ENCODE results near the gene CCDC88A. TPM values are rescaled to one million over a fixed set of nuclear protein-coding genes. Genes with fewer than 3 reads are reported as not detected.

CCDC88A gene
- total RNA-seq, 1 experiment from 2014 or later: 60.8 TPM

DNA sequence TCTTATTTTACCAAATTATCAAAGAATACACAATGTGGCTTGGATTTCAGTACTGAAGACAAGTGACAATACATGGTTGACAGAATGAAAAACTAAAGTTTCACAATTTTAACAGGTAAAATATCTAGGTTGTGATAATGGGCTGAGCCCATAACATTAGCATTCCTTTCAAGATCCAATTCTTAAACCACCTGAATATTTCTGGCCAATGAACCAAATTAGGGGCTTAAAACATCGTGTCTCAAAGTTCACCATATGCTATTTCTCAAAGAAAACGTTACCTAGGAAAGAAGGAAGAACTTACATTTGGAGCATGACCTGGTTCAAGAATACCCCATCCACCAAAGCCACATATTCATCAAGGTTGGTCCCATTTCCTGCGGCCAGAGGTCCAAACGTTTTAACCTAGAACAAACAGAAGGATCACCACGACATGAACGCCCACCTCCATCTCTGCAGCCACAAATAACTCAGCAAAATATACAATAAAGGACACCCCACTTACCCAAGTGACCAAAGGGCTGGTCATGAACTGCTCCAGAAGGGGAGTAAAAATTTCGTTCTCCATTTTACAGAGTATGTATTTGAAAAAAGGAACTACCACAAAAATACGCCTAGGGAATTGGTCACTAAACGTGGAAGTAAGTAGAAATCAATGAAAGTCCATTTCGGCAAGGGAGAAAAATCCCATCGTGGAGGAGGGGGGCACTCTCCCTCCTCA, 984 bp downstream of the CCDC88A start:
- peaks cover 5% of the 10 kb centered on the region for H3K36me3 Mint-ChIP-seq (ENCODE audit: insufficient read depth, unreplicated experiment)
- ChIA-PET CTCF (interaction anchor here (0.7 kb wide), 1 partner anchor 48 kb away, joined by 3 read pairs; no protein-coding TSS in a partner anchor), POLR2A (interaction anchor here (0.7 to 3.4 kb wide), 17 partner anchors 8 to 1069 kb away, joined by 3 to 34 read pairs (median 4); partner anchors contain the start of genes CFAP36, CLHC1, MTIF2 and PPP4R3B)
- no peak for TF ChIP-seq CTCF (IDR thresholded peaks at IDR 0.05; ENCODE audit: unreplicated experiment)
- H3K27ac Mint-ChIP-seq (ENCODE audit: low read depth, unreplicated experiment): peak overlapping the region; percentile 95
- BruUV-seq (replicated peaks): TSS peak; percentile 44
- no peaks in the 10 kb centered on the region for H3K9me3 Mint-ChIP-seq (ENCODE audit: unreplicated experiment)
- peaks cover 30% of the 10 kb centered on the region for H3K4me1 Mint-ChIP-seq (ENCODE audit: insufficient read depth, unreplicated experiment)
- peak; percentile 36 for DNase-seq (ENCODE audit: unreplicated experiment)
- intact Hi-C loops (cut with micrococcal nuclease): loop anchor here (1.0 to 5.0 kb wide), 5 partner anchors 54 to 186 kb away; partner anchors contain the start of genes CLHC1, MTIF2 and RPS27A
- H3K27me3 Mint-ChIP-seq (ENCODE audit: insufficient read depth, unreplicated experiment): no peaks in the 10 kb centered on the region
- H3K4me3 Mint-ChIP-seq (ENCODE audit: unreplicated experiment): peak overlapping the region; percentile 98

DNA sequence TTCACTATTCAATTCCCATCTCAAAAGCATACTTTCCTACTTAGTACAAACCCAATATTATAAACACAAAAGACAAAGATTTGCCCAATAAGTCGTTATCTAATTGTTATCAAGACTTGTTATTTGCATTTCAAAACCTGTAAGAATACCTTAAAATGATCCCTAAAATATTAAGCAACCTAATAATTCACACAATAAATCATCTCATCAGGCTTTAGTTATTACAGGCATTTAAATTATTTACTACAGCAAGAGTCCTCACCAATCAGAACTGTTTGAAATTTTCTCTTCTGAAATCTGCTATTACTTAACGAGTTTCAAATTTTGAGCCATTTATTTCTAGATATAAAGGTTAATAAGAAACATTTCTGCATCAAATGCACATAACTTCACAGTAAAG, 1.6 kb downstream of the CCDC88A start:
- CTCF ChIA-PET: no interaction called here
- Mint-ChIP-seq H3K27me3 (ENCODE audit: insufficient read depth, unreplicated experiment) (no peaks in the 10 kb centered on the region), H3K36me3 (ENCODE audit: insufficient read depth, unreplicated experiment) (peaks cover 5% of the 10 kb centered on the region), H3K27ac (ENCODE audit: low read depth, unreplicated experiment) (peak overlapping the region; percentile 95), H3K4me3 (ENCODE audit: unreplicated experiment) (peak overlapping the region; percentile 98), H3K9me3 (ENCODE audit: unreplicated experiment) (no peaks in the 10 kb centered on the region), H3K4me1 (ENCODE audit: insufficient read depth, unreplicated experiment) (peaks cover 24% of the 10 kb centered on the region)
- no peak for TF ChIP-seq CTCF (IDR thresholded peaks at IDR 0.05; ENCODE audit: unreplicated experiment)
- BruUV-seq (replicated peaks): no TSS peak
- POLR2A ChIA-PET: interaction anchor here (1.2 to 3.4 kb wide), 5 partner anchors 33 to 185 kb away, joined by 3 to 33 read pairs (median 7); partner anchors contain the start of genes CFAP36, CLHC1, MTIF2 and RPS27A
- intact Hi-C loops (cut with micrococcal nuclease): loop anchor here (1.0 to 5.0 kb wide), 5 partner anchors 54 to 186 kb away; partner anchors contain the start of genes CLHC1, MTIF2 and RPS27A
- no peak for DNase-seq (ENCODE audit: unreplicated experiment)

GRCh38 chr2:55416786-55417568, 2.7 kb downstream of the CCDC88A start:
- H3K4me1 Mint-ChIP-seq (ENCODE audit: insufficient read depth, unreplicated experiment): peaks cover 20% of the 10 kb centered on the region
- ChIA-PET CTCF (interaction anchor here (0.6 kb wide), 1 partner anchor 184 kb away, joined by 3 read pairs; the partner anchor contains the start of gene RPS27A), POLR2A (interaction anchor here (0.6 to 3.4 kb wide), 14 partner anchors 10 to 858 kb away, joined by 3 to 33 read pairs (median 4); partner anchors contain the start of genes CFAP36, CLHC1, MTIF2 and RPS27A)
- no peaks in the 10 kb centered on the region for H3K9me3 Mint-ChIP-seq (ENCODE audit: unreplicated experiment)
- no peak for TF ChIP-seq CTCF (IDR thresholded peaks at IDR 0.05; ENCODE audit: unreplicated experiment)
- H3K36me3 Mint-ChIP-seq (ENCODE audit: insufficient read depth, unreplicated experiment): peaks cover 12% of the 10 kb centered on the region
- BruUV-seq (replicated peaks): no TSS peak
- H3K27ac Mint-ChIP-seq (ENCODE audit: low read depth, unreplicated experiment): peak overlapping the region; percentile 95
- H3K27me3 Mint-ChIP-seq (ENCODE audit: insufficient read depth, unreplicated experiment): no peaks in the 10 kb centered on the region
- peak overlapping the region; percentile 98 for H3K4me3 Mint-ChIP-seq (ENCODE audit: unreplicated experiment)
- DNase-seq (ENCODE audit: unreplicated experiment): no peak
- intact Hi-C loops (cut with micrococcal nuclease): loop anchor here (5.0 kb wide), 3 partner anchors 105 to 185 kb away; partner anchors contain the start of genes CLHC1, MTIF2 and RPS27A

All from MCF 10A (cell line).